ENCODE results near the gene TSPEAR. TPM values are rescaled to one million over a fixed set of nuclear protein-coding genes. Genes with fewer than 3 reads are reported as not detected.

TSPEAR gene
- total RNA-seq, 3 donors from 2014 or later (not counting 1 experiment from before 2014, with no cell fraction given): not detected

DNA sequence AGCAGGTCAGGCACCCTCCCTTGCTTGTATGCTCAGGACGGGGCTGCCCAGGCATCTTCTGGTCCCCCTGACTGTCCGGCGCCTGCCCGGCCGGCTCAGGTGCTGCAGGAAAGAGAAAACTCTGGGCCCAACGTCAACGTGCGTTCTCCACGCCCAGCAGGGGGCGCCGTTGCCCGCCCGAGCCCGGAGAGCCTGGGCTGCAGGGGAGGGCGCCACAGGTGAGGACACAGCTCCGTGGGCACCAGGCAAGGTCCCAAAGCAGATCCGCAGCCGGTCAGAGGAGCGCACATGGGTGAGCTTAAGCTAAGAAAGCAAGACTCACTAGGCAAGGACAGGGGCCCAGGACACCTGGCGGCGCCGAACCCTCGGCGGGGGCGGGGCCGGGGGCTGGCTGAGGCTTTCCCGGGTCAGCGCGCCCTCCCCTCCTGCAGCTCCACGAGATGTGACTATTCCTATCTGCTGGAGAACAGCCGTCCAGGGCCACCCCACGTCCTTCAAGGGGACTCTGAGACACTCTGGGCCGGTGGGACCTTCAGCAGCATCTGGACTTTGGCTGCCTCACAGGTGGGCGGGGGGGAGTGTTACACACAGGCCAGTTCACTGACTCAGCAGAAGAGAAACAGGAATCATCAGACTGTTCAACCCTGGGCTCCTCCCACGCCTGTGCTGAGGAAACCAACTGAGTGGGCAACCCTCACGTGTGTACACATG is 200.7 kb downstream of the TSPEAR start:
- peaks cover 0 to 3% of the 10 kb centered on the region in 2 donors for H3K27me3 Mint-ChIP-seq (ENCODE audit: low read depth in 2 of 2)
- no peak overlapping the region for H3K27ac Mint-ChIP-seq
- no peak overlapping the region for H3K4me3 Mint-ChIP-seq
- WGBS (ENCODE audit: insufficient coverage): 6% methylated on average over 36 of the region's 36 CpGs
- Histone ChIP-seq H3K36me3 (ENCODE audit: control insufficient read depth, insufficient read depth, low read length) (no peaks in the 10 kb centered on the region), H3K4me3 (ENCODE audit: low read length) (no peak overlapping the region), H3K27ac (ENCODE audit: low read length) (no peak overlapping the region), H3K9me3 (ENCODE audit: control insufficient read depth, insufficient read depth, low read length) (no peaks in the 10 kb centered on the region), H3K4me1 (ENCODE audit: control insufficient read depth, insufficient read depth, low read length) (peaks cover 14% of the 10 kb centered on the region), H3K27me3 (ENCODE audit: control insufficient read depth, insufficient read depth, low read length) (no peaks in the 10 kb centered on the region)
- no peaks in the 10 kb centered on the region for H3K36me3 Mint-ChIP-seq
- DNase-seq (peak; percentile 78 to 90), ATAC-seq (peak; percentile 68 to 92 (median 90))
- H3K9me3 Mint-ChIP-seq: no peaks in the 10 kb centered on the region
- peaks cover 0 to 5% of the 10 kb centered on the region in 2 donors for H3K4me1 Mint-ChIP-seq
- TF ChIP-seq, protein P1, sequence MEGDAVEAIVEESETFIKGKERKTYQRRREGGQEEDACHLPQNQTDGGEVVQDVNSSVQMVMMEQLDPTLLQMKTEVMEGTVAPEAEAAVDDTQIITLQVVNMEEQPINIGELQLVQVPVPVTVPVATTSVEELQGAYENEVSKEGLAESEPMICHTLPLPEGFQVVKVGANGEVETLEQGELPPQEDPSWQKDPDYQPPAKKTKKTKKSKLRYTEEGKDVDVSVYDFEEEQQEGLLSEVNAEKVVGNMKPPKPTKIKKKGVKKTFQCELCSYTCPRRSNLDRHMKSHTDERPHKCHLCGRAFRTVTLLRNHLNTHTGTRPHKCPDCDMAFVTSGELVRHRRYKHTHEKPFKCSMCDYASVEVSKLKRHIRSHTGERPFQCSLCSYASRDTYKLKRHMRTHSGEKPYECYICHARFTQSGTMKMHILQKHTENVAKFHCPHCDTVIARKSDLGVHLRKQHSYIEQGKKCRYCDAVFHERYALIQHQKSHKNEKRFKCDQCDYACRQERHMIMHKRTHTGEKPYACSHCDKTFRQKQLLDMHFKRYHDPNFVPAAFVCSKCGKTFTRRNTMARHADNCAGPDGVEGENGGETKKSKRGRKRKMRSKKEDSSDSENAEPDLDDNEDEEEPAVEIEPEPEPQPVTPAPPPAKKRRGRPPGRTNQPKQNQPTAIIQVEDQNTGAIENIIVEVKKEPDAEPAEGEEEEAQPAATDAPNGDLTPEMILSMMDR (IDR thresholded peaks at IDR 0.05): peak; percentile 88
- intact Hi-C loops (cut with micrococcal nuclease): loop anchor here (1.0 to 5.0 kb wide), 3 partner anchors 232 to 422 kb away; no protein-coding TSS in a partner anchor

DNA sequence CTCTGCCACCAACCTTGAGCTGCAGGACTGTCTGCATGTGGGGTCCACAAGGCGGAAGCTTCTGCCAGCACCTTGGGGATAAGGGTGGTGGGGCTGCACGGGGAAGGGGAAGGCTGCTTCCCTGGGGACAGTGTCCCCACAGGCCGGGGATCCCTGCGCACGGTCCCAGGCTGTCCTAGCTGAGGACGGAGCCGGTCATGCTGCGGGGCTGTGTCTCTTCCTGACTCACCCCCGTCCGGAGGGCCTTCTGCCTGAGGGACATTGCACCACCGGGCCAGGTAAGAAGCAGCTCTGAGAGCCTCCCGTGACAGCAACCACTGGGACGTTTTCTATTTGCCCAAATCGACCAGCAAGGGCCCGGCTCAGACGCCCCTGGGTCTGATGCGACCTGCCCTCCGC is 201.3 kb downstream of the TSPEAR start:
- intact Hi-C loops (cut with micrococcal nuclease): loop anchor here (1.0 to 5.0 kb wide), 3 partner anchors 232 to 422 kb away; no protein-coding TSS in a partner anchor
- Mint-ChIP-seq H3K27ac (no peak overlapping the region), H3K27me3 (ENCODE audit: low read depth in 2 of 2) (peaks cover 0 to 3% of the 10 kb centered on the region in 2 donors), H3K36me3 (no peaks in the 10 kb centered on the region), H3K9me3 (no peaks in the 10 kb centered on the region), H3K4me1 (peaks cover 0 to 5% of the 10 kb centered on the region in 2 donors), H3K4me3 (no peak overlapping the region)
- ATAC-seq (peak in 1 of 3 donors; percentile 14), DNase-seq (no peak)
- no peaks in the 10 kb centered on the region for H3K36me3 ChIP-seq (ENCODE audit: control insufficient read depth, insufficient read depth, low read length)
- TF ChIP-seq, protein P1 (IDR thresholded peaks at IDR 0.05): no peak
- H3K27ac ChIP-seq (ENCODE audit: low read length): no peak overlapping the region
- no peaks in the 10 kb centered on the region for H3K9me3 ChIP-seq (ENCODE audit: control insufficient read depth, insufficient read depth, low read length)
- no peak overlapping the region for H3K4me3 ChIP-seq (ENCODE audit: low read length)
- no peaks in the 10 kb centered on the region for H3K27me3 ChIP-seq (ENCODE audit: control insufficient read depth, insufficient read depth, low read length)
- H3K4me1 ChIP-seq (ENCODE audit: control insufficient read depth, insufficient read depth, low read length): peaks cover 14% of the 10 kb centered on the region
- WGBS (ENCODE audit: insufficient coverage): 65% methylated on average over 18 of the region's 18 CpGs

DNA sequence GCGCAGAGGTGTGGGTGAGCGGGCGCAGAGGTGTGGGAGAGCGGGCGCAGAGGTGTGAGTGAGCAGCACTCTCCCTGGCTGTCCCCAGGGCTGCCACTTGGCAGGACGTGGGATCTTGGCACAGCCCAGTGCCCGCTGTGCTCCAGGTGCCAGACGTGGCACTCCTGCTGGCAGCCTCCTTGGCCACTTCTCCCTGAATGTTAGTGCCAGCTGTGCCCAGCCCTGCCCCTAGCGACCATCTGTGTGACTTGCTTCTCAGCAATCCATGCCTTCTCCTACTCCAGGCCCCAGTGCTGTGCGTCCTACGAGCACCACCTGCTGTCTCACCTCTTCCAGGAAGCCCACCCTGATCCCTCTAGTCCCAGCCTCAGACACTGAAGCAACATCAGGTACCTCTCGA is 201.8 kb downstream of the TSPEAR start:
- no peak for ATAC-seq
- 82% methylated on average over 12 of the region's 12 CpGs for WGBS (ENCODE audit: insufficient coverage)
- Histone ChIP-seq H3K4me3 (ENCODE audit: low read length) (no peak overlapping the region), H3K36me3 (ENCODE audit: control insufficient read depth, insufficient read depth, low read length) (no peaks in the 10 kb centered on the region), H3K9me3 (ENCODE audit: control insufficient read depth, insufficient read depth, low read length) (no peaks in the 10 kb centered on the region), H3K4me1 (ENCODE audit: control insufficient read depth, insufficient read depth, low read length) (peaks cover 14% of the 10 kb centered on the region), H3K27ac (ENCODE audit: low read length) (no peak overlapping the region), H3K27me3 (ENCODE audit: control insufficient read depth, insufficient read depth, low read length) (no peaks in the 10 kb centered on the region)
- H3K4me1 Mint-ChIP-seq: peaks cover 0 to 5% of the 10 kb centered on the region in 2 donors
- H3K27me3 Mint-ChIP-seq (ENCODE audit: low read depth in 2 of 2): peaks cover 0 to 3% of the 10 kb centered on the region in 2 donors
- H3K27ac Mint-ChIP-seq: no peak overlapping the region
- intact Hi-C loops (cut with micrococcal nuclease): no loop called here
- H3K4me3 Mint-ChIP-seq: no peak overlapping the region
- DNase-seq: peak in 1 of 2 donors; percentile 12
- TF ChIP-seq, protein P1 (IDR thresholded peaks at IDR 0.05): no peak
- no peaks in the 10 kb centered on the region for H3K36me3 Mint-ChIP-seq
- H3K9me3 Mint-ChIP-seq: no peaks in the 10 kb centered on the region
